Measurements from ENCODE around the gene ACSL1.
"Not testable (repeated sequence)": the region's sequence is repeated elsewhere in the genome, so short reads cannot be mapped to it uniquely, and the experiment has no call there.

ACSL1 gene

DNA sequence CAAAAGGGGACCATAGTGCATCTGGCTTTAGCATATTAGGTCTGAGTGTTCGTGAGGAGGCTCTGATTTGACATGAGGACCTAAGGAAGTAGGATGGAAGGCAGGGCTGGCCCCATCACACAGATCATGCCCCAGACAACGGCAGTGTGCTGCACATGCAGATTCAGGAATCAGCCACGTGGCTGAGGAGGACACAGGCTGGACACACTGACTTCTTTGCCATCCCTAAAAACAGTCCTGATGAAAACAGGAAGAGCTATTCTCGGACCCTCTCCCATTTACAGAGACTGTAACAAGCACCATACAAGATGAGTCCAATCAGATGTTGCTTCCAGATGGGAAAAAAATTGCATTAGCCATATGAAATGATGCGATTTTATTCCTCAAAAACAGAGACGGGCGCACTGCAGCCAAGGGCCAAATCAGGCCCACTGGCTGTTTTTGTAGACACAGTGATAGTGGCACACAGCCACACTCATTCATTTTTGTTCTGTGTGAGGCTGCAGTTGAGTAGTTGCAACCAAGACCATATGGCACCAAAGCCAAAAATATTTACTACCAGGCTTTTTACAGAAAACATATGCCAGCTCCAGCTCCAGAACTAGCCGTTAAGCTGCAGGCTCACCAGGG lies 41.0 kb downstream of the ACSL1 start:
- no peak for DNase-seq

DNA sequence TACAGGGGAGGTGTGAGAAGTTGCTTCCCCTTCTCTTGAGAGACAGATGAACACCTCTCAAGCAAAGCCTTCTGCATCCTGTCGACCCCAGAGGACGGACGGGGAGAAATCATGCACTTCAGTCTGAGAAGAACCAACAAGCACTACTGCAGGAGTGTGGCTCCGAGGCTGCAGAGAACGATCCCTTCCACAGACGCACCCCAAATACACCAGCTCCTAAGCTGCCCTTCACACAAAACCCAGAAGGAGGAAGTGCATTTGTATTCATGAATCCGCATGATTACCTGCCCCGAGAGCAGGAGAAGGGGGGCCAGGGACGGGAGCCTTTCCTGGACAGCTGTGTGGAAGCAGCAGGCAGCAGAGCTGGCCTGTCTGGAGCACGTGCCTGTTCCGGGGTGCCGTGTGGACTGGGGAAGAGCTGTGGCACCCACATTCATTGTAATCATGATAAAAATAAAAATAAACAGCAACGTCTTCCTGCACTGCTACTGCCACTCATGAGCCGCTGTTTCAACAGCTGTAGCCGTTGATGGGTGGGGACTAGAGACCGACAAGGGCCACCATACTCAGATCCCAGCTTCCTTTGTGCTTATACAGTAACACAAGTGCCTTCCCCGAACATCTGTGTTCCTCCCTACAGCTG lies 42.9 kb downstream of the ACSL1 start:
- no peak for DNase-seq

GRCh38 chr4:184779160-184779559 lies 46.6 kb downstream of the ACSL1 start:
- not testable (repeated sequence) for DNase-seq

- no peak for DNase-seq
These were observed 47.4 kb downstream of the ACSL1 start for GRCh38 chr4:184778325-184778724.

- DNase-seq = no peak
These were observed 48.9 kb downstream of the ACSL1 start for GRCh38 chr4:184776821-184777220.

GRCh38 chr4:184775854-184776555 lies 49.8 kb downstream of the ACSL1 start:
- no peak for DNase-seq

- no peak for DNase-seq
These were observed 51.6 kb downstream of the ACSL1 start for GRCh38 chr4:184774152-184774551.

DNA sequence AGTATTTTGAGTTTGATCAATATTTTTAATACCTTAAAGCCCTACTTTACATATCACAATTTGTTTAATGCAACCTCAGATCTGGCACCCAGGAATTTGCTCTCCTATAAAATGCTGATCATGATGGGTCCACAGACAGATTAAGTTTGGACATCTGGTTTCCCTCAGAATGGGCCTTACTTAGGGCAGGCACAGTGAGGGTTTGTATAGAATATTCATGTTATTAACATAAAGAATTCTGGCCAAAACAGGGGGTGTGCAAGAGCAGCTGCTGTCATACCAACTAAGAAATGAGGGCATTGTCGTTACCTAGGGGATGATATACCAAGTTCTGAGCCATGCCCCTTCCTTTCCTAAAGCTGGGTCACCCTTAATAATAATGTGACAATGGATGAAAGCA lies 54.4 kb downstream of the ACSL1 start:
- DNase-seq = no peak

- no peak for DNase-seq
These were observed 56.5 kb downstream of the ACSL1 start for GRCh38 chr4:184769141-184769765.

DNA sequence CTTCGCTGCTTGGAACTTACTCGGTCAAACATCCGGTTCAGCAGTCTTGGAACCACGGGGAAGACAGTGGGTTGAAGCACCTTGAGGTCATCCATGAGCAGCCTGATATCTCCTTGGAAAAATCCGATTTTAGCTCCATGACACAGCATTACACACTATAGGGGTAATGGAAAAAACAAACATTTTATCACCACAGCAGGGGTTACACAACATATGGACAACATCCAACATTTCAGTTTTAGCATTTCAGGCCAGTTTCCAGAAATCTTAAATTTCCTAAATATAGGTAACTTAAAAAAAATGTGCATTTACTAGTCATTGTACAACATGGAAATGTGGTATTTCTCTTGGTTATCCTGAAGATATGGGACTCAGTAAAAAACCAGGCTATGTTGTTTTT lies 57.5 kb downstream of the ACSL1 start:
- DNase-seq = no peak

GRCh38 chr4:184766446-184766845 lies 59.3 kb downstream of the ACSL1 start:
- DNase-seq = no peak

DNA sequence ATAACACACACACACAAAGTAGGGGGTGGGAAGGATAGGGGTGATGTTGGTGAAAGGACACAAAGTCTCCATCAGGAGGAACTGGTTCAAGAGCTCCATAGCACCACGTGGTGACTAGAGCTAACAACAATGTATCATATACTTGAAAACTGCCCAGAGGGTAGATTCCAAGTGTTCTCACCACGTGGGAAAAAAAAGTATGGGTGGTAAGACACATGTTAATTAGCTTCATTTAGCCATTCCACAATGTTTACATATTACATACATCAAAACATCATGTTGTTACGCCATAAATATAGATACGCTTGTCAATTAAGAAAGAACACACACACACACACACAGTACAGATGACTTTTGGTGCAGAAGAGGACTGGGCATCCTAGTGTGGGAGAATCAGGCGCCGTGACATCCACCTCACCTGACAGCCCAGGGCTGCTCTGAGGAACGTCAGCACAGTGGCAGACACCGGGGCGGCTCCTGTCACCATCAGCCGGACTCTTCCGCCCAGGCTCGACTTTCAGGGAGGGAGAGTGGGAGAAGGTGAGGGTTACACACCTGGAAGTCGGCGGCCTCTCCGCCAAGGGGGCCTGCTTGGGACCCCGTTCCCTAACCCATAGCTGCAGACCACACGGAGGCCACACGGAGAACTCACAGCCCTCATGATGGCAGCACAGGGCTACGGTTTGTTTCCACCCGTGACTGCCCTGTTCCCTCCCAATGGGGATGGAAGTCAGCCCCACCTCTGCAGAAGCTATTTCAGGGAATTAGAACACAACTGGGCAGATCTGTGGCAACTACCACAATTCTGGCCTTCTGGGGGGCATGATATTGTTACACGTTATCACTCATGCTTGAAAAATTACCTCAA lies 60.1 kb downstream of the ACSL1 start:
- DNase-seq = no peak

DNA sequence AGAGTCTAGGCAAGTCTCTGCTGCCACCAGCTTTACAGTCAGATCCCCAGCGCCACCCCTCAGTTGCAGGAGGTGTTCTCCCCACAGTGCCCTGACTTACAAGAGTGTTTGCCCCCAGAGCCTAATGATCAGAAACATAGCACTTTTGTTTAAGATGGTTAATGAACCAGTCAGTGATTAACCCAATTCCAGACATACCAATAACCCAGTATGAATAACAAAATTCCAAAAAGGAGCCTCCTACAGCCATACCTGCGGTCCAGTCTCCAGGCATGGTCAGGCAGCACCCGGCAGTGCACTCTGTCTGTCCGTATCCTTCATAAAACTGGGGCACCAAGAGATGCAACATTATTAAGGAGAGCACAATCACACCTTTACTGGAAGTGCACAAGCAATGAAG lies 61.2 kb downstream of the ACSL1 start:
- DNase-seq = no peak

- DNase-seq = no peak
These were observed 62.5 kb downstream of the ACSL1 start for GRCh38 chr4:184763150-184763780.

DNA sequence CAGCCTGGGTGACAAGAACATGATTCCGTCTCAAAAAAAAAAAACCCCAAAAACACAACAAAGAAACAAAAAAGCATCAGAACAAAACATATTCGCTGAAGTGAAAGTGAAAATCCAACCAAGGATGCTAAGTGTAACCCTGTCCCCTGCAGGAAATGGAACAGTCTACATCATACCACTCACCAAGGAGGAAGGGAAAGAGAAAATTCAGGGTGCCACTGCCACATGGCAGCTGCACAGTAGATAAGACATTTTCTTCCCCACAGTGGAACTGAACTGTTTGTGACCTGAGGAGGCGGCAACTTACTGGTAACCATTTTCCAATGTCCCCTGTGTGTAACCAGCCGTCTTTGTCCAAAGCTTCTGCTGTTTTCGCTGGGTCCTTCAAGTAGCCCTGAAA lies 63.7 kb downstream of the ACSL1 start:
- no peak for DNase-seq

DNA sequence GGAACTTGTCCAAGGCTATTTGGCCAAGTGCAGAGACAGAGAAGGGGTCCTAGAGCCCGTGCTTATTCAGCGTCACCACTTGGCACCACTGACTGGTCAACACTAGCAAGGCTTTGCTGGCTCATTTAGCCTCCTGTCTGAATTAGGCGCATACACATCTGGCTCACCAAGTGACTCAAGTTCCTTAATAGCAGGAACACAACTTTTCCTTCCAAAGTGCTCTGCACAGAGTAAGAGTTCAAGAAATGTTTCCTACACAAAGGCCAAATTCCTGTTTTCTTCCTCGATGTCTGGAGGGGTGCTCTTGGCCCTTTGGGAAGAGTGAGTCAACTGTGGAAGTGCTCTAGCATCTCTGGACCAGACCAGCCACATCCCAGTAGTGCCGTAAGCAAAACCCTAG lies 65.1 kb downstream of the ACSL1 start:
- no peak for DNase-seq

DNA sequence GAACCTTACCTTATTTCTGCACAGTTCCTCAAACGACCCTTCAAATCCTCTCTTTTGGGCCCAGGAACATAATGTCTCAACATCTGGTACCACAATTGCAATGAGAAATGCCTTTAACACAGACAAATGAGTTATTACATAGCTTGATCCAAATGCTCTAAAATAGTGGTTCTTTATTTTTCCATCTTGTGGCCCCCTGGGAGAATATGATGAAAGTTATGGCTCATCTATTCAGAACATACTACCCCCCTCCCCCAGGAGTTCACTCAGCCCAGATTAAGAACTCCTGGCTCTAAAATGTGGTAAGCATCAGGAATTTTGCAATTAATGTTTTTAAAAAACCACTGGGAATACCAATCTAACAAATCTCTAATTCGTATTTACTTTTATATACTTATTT lies 68.0 kb downstream of the ACSL1 start:
- DNase-seq = no peak

DNA sequence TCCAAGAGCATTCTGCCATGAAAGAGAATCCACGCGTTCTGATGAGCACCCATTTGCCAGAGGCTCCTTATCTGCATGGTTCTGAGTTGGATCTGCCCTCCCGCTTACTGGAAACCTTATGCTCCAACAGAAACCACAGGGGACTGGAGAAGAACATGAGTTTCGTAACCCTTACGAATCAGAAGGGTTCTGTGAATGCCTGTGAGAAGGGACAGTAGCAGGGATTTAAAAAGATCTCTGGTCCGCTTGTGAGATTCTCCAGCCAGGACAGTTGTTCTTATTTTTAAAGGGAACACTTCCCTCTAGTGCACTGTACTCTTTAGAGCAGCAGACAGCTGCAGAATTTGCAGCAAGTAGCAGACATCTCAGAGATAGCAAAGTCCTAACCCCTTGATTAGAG lies 69.4 kb downstream of the ACSL1 start:
- no peak for DNase-seq

- no peak for DNase-seq
These were observed 70.5 kb downstream of the ACSL1 start for GRCh38 chr4:184755278-184755677.

DNA sequence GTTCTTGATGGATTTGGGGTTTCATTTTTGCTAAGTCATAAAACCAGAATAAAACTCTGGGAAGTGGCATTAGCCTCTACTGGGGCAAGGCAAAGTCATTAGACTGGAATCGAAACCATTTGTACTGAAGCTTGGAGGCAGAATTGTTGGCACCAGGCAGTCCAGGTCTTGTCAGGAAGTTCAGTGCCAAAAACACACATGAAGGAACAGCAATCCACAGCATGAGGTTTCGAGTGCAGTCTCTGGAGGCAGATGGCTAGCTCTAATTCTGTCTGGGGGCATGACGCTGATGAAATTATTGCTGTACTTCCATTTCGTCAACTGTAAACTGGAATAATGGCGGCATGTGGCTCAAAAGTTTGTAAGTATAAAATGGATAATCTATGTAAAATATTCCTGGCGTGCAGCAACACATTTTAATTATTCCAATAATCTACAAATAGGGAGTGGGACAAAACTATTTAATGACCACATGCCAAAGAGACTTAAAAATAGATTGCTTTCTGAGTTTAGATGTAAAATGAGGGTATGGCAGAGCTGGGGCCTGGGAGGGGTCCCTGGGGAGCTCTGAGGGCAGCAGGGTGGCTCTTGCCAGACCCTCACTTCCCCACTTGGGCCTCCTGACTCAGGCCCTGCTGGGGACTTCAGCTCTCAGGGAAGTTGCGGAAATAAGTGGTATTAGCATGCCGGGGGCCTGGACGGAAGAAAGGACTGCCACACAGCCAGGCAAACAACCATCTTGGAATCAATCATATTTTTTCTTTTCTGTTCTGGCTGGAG lies 73.1 kb downstream of the ACSL1 start:
- no peak for DNase-seq

DNA sequence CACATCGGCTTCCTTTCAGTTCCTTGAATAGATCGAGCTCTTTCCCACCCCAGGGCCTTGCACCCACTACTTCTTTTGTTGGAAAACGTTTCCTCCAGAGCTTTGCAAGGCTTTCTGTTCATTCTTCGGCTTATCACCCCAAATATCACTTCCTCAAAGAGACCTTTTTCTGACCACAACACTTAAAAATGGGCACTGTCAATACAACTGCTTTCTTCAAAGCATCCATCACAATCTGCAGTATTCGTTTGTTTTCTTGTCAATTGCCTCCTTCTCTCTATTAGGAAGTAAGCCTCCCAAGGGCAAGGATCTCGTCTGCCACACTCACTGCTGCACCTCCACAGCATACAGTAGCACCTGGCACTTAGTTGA lies 74.2 kb downstream of the ACSL1 start:
- DNase-seq = no peak
